ENCODE data around the gene C1S.
"Not testable (repeated sequence)": the region's sequence is repeated elsewhere in the genome, so short reads cannot be mapped to it uniquely, and the experiment has no call there.

Gene C1S

GRCh38 chr12:7060353-7060954, at the start of gene C1S:
Gene C1S (plus strand): TSS chr12:7060718. CDS start chr12:7061913, 1,195 bp downstream.
- DNase-seq (ENCODE audit: low read depth, low spot score): peak; percentile 59

- DNase-seq (ENCODE audit: low read depth, low spot score): not testable (repeated sequence)
These were observed 49.1 kb upstream of the C1S start for GRCh38 chr12:7011398-7011797.

- DNase-seq (ENCODE audit: low read depth, low spot score): no peak
These were observed 48.4 kb upstream of the C1S start for GRCh38 chr12:7012024-7012607.

GRCh38 chr12:7013101-7013500, 47.4 kb upstream of the C1S start:
- no peak for DNase-seq (ENCODE audit: low read depth, low spot score)

- no peak for DNase-seq (ENCODE audit: low read depth, low spot score)
These were observed 44.8 kb upstream of the C1S start for GRCh38 chr12:7015555-7016370.

GRCh38 chr12:7016958-7017571, 43.5 kb upstream of the C1S start:
- DNase-seq (ENCODE audit: low read depth, low spot score): no peak

- peak; percentile 9 for DNase-seq (ENCODE audit: low read depth, low spot score)
These were observed 42.6 kb upstream of the C1S start for GRCh38 chr12:7017870-7018349.

- DNase-seq (ENCODE audit: low read depth, low spot score): peak; percentile 77
These were observed 42.0 kb upstream of the C1S start, which contains the start of gene LPCAT3 for GRCh38 chr12:7018350-7019042. Gene LPCAT3 (minus strand): TSS chr12:7018476. CDS start chr12:7018424, 52 bp downstream.

- DNase-seq (ENCODE audit: low read depth, low spot score): no peak
These were observed 41.4 kb upstream of the C1S start for GRCh38 chr12:7019043-7019569.

- DNase-seq (ENCODE audit: low read depth, low spot score): no peak
These were observed 38.6 kb upstream of the C1S start for GRCh38 chr12:7021956-7022355.

- no peak for DNase-seq (ENCODE audit: low read depth, low spot score)
These were observed 37.4 kb upstream of the C1S start for GRCh38 chr12:7023114-7023513.

GRCh38 chr12:7026854-7027253, 33.7 kb upstream of the C1S start:
- no peak for DNase-seq (ENCODE audit: low read depth, low spot score)

- no peak for DNase-seq (ENCODE audit: low read depth, low spot score)
These were observed 29.2 kb upstream of the C1S start for GRCh38 chr12:7031306-7031705.

- DNase-seq (ENCODE audit: low read depth, low spot score): no peak
These were observed 27.5 kb upstream of the C1S start for GRCh38 chr12:7032990-7033389.

- no peak for DNase-seq (ENCODE audit: low read depth, low spot score)
These were observed 26.1 kb upstream of the C1S start for GRCh38 chr12:7034464-7034863.

- no peak for DNase-seq (ENCODE audit: low read depth, low spot score)
These were observed 25.1 kb upstream of the C1S start for GRCh38 chr12:7035463-7035862.

GRCh38 chr12:7037411-7037810, 23.1 kb upstream of the C1S start:
- DNase-seq (ENCODE audit: low read depth, low spot score): not testable (repeated sequence)

GRCh38 chr12:7038591-7038990, 21.9 kb upstream of the C1S start:
- no peak for DNase-seq (ENCODE audit: low read depth, low spot score)

- no peak for DNase-seq (ENCODE audit: low read depth, low spot score)
These were observed 21.1 kb upstream of the C1S start for GRCh38 chr12:7039403-7039802.

GRCh38 chr12:7042842-7043241, 17.7 kb upstream of the C1S start:
- no peak for DNase-seq (ENCODE audit: low read depth, low spot score)

GRCh38 chr12:7045913-7046312, 14.6 kb upstream of the C1S start:
- no peak for DNase-seq (ENCODE audit: low read depth, low spot score)
